Loucy (cell line): ENCODE data around the gene PTPRN2.

Source experiments
- EZH2phosphoT487 ChIP-seq: fragments of 200-600 bp; IDR thresholded peaks from 2 replicates; pipeline ENCODE4 v1.6.1; 2018; ENCODE audit warnings: antibody characterized with exemption, mild to moderate bottlenecking, moderate library complexity, borderline replicate concordance
- TF ChIP-seq, protein P1 (sequence below): fragments of 200-600 bp; sonication (generic); conservative IDR thresholded peaks from 2 replicates; pipeline ENCODE4 v1.5.1; 2014; ENCODE audit warnings: mild to moderate bottlenecking, antibody characterized with exemption, low read length

DNA sequence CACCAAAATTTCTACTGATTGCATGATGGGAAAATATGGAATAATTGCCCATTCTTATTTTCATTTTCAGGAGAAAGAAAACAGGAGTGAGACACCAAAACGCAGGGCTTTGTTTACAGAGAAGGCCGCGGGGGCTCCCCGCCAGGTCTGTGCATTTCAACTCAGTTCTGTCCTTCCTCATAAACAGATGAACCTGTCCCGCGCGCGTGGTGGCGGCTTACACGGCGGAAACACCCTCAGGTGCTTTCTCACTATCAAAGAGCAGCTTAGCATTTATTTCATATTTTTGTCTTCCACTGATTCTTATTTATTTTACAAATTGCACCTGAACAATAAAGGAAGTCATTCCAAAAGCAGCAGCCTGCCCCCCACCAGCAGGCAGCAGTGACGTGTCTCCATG lies 579.4 kb downstream of the PTPRN2 start:
- TF ChIP-seq, protein P1, sequence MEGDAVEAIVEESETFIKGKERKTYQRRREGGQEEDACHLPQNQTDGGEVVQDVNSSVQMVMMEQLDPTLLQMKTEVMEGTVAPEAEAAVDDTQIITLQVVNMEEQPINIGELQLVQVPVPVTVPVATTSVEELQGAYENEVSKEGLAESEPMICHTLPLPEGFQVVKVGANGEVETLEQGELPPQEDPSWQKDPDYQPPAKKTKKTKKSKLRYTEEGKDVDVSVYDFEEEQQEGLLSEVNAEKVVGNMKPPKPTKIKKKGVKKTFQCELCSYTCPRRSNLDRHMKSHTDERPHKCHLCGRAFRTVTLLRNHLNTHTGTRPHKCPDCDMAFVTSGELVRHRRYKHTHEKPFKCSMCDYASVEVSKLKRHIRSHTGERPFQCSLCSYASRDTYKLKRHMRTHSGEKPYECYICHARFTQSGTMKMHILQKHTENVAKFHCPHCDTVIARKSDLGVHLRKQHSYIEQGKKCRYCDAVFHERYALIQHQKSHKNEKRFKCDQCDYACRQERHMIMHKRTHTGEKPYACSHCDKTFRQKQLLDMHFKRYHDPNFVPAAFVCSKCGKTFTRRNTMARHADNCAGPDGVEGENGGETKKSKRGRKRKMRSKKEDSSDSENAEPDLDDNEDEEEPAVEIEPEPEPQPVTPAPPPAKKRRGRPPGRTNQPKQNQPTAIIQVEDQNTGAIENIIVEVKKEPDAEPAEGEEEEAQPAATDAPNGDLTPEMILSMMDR: no peak
- TF ChIP-seq EZH2phosphoT487: no peak
